K562 (cell line): Measurements from ENCODE around the gene EMP2. TPM values are rescaled to one million over a fixed set of nuclear protein-coding genes. Genes with fewer than 3 reads are reported as not detected.

Experiments
- ARID2 ChIP-seq: fragments of 450-650 bp; IDR thresholded peaks from 2 replicates; pipeline ENCODE4 v1.6.1; 2017; ENCODE audit warnings: antibody characterized with exemption, mild to moderate bottlenecking
- FOXM1 ChIP-seq, 2 experiments: fragments of 450-650 bp in 1 of 2; sonication (generic) in 1 of 2; formaldehyde crosslinking in 1 of 2; IDR thresholded peaks; 2 replicates each; pipeline versions ENCODE4 v1.6.1 to v1.9.0; 2017 to 2022; ENCODE audit warnings: low read depth in 2 of 2, mild to moderate bottlenecking in 2 of 2, missing genetic modification reagents in 1 of 2, moderate library complexity in 1 of 2
- POLR2AphosphoS5 ChIP-seq: IDR thresholded peaks from 2 replicates; pipeline ENCODE4 v1.6.1; 2011; ENCODE audit warnings: mild to moderate bottlenecking, low read depth, low read length, moderate library complexity; ENCODE audit not compliant: control insufficient read depth, insufficient read depth
- TOE1 ChIP-seq, 2 experiments: fragments of 450-650 bp in 1 of 2; sonication (generic) in 1 of 2; formaldehyde crosslinking in 1 of 2; IDR thresholded peaks; 2 replicates each; pipeline versions ENCODE4 v1.7.1 to v1.8.0; 2016 to 2022; ENCODE audit warnings: borderline replicate concordance in 2 of 2, mild to moderate bottlenecking in 2 of 2, antibody characterized with exemption in 1 of 2, inconsistent platforms in 1 of 2, low read depth in 1 of 2, missing genetic modification reagents in 1 of 2, moderate library complexity in 1 of 2
- ZNF316 ChIP-seq: fragments of 450-650 bp; IDR thresholded peaks from 2 replicates; pipeline ENCODE4 v1.6.1; 2016
- polyA plus RNA-seq, 8 experiments: library from polyadenylated mRNA; depleted of rRNA in 4 of 8; stranded (reverse) in 5 of 8; unstranded in 3 of 8; fragments of >200 nt; fragmentation: Nextera tagmentation in 2 of 8; fragmentation: Illumina TruSeq in 1 of 8; extraction: Ambion mirVana in 2 of 8; extraction: Trizol in 1 of 8; gene quantifications; 2 replicates each; pipeline versions ENCODE4 v1.2.1 to v1.2.3, GENCODE V29; 2011 to 2014; ENCODE audit warnings: inconsistent platforms in 1 of 8, missing spikeins in 1 of 8
- total RNA-seq, 7 experiments: library from RNA; depleted of rRNA in 6 of 7; stranded (reverse); fragments of >200 nt in 6 of 7; fragmentation: Illumina TruSeq in 2 of 7; extraction: Trizol in 2 of 7; gene quantifications; 2 replicates each; pipeline versions ENCODE4 v1.2.1 to v1.2.3, GENCODE V29; 2011 to 2021; ENCODE audit warnings: low replicate concordance in 1 of 7
- TF ChIP-seq, protein P1 (sequence below): fragments of 150-350 bp; conservative IDR thresholded peaks from 2 replicates; pipeline ENCODE4 v1.6.1; 2014; ENCODE audit warnings: low read length

Gene EMP2
- total and polyA plus RNA-seq, 9 of the 15 experiments (the other 6 are each of a cell fraction or from before 2014, with no cell fraction given), result 0.73 to 6.2 (median 3.1) TPM

DNA sequence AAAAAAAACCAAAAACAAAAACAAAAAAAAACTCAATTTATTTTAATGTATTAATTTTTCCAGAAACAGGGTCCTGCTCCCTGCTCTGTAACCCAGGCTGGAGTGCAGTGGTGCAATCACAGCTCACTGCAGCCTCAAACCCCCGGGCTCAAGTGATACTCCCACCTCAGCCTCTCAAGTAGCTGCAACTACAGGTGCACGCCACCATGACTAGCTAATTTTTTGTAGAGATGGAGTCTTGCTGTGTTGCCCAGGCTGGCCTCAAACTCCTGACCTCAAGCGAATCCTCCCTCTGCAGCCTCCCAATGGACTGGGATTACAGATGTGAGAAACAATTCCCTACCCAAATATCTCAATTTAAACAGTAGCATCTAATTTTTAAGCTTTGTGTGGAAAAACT, 25.2 kb upstream of the EMP2 start (continued):
- TF ChIP-seq ARID2 (no peak), TOE1 (IDR thresholded peaks at IDR 0.05; ENCODE audit: borderline replicate concordance) (no peak), TOE1 (CRISPR knock-in tag; IDR thresholded peaks at IDR 0.05; ENCODE audit: borderline replicate concordance, low read depth) (no peak), ZNF316 (no peak), FOXM1 (IDR thresholded peaks at IDR 0.05; ENCODE audit: low read depth) (no peak), FOXM1 (CRISPR knock-in tag; IDR thresholded peaks at IDR 0.05; ENCODE audit: low read depth) (no peak), POLR2AphosphoS5 (no peak)
- TF ChIP-seq, protein P1, sequence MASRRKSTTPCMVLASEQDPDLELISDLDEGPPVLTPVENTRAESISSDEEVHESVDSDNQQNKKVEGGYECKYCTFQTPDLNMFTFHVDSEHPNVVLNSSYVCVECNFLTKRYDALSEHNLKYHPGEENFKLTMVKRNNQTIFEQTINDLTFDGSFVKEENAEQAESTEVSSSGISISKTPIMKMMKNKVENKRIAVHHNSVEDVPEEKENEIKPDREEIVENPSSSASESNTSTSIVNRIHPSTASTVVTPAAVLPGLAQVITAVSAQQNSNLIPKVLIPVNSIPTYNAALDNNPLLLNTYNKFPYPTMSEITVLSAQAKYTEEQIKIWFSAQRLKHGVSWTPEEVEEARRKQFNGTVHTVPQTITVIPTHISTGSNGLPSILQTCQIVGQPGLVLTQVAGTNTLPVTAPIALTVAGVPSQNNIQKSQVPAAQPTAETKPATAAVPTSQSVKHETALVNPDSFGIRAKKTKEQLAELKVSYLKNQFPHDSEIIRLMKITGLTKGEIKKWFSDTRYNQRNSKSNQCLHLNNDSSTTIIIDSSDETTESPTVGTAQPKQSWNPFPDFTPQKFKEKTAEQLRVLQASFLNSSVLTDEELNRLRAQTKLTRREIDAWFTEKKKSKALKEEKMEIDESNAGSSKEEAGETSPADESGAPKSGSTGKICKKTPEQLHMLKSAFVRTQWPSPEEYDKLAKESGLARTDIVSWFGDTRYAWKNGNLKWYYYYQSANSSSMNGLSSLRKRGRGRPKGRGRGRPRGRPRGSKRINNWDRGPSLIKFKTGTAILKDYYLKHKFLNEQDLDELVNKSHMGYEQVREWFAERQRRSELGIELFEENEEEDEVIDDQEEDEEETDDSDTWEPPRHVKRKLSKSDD, result no peak
- TF ChIP-seq, all 486 proteins: peak for 0
